Keratinocyte (primary cell): Measurements from ENCODE around the gene SKI.

ENCODE experiments used
- CTCF ChIP-seq, 3 experiments: IDR thresholded peaks in 1 of 3; conservative IDR thresholded peaks in 1 of 3; optimal IDR thresholded peaks in 1 of 3; 2 replicates in 2 of 3; 3 replicates in 1 of 3; pipeline versions ENCODE3 to v1.5.1; 2011; ENCODE audit warnings: low read length in 3 of 3, mild to moderate bottlenecking in 3 of 3, moderate library complexity in 2 of 3, control low read depth in 1 of 3, inconsistent platforms in 1 of 3; ENCODE audit not compliant: insufficient read depth in 2 of 3; ENCODE audit errors: extremely low read depth in 1 of 3
- EZH2 ChIP-seq: IDR thresholded peaks from one replicate; pipeline ENCODE4 v1.6.1; 2012; ENCODE audit warnings: inconsistent platforms, mild to moderate bottlenecking, low read length, moderate library complexity

- TF ChIP-seq CTCF (optimal IDR thresholded peaks at IDR 0.05 in 1 of 3, IDR thresholded peaks at IDR 0.05 in 1 of 3, conservative IDR thresholded peaks at IDR 0.05 in 1 of 3; ENCODE audit: extremely low read depth in 1 of 3, insufficient read depth in 2 of 3, low read length in 3 of 3): peak in 2 of 3 experiments; percentile 4 to 26
- no peak for TF ChIP-seq EZH2
Observed at GRCh38 chr1:2229037-2229864, 1.1 kb downstream of the SKI start.
